ENCODE measurements around the gene PCSK7. TPM values are rescaled to one million over a fixed set of nuclear protein-coding genes. Genes with fewer than 3 reads are reported as not detected.

PCSK7 gene
- polyA plus RNA-seq, 1 experiment: 23.5 TPM

DNA sequence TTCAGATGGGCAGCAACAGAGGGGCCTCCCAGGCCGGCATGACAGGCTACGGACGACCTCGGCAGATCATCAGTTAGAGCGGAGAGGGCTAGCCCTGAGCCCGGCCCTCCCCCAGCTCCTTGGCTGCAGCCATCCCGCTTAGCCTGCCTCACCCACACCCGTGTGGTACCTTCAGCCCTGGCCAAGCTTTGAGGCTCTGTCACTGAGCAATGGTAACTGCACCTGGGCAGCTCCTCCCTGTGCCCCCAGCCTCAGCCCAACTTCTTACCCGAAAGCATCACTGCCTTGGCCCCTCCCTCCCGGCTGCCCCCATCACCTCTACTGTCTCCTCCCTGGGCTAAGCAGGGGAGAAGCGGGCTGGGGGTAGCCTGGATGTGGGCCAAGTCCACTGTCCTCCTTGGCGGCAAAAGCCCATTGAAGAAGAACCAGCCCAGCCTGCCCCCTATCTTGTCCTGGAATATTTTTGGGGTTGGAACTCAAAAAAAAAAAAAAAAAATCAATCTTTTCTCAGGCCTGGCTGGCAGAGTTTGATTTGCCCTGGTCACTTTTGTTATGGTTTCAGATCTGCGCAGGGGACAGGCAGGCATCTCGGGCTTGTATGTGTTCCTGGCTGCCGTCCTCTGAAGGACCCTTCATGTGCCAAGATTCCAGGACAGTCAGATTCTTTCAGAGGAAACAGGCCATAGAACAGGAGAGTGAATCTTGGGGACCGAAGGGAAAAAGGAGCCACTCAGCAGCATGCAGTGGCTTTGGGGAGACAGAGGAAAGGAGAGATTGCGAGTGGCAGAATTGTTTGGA is 27.4 kb downstream of the PCSK7 start:
- Histone ChIP-seq H3K27me3 (ENCODE audit: control insufficient read depth, insufficient read depth, low read length) (no peaks in the 10 kb centered on the region), H3K4me3 (ENCODE audit: low read depth, low read length) (peak overlapping the region; percentile 7; the same call in 1 of the 2 replicates), H3K27ac (ENCODE audit: low read depth, low read length) (no peak overlapping the region), H3K9me3 (ENCODE audit: control insufficient read depth, insufficient read depth, low read length) (no peaks in the 10 kb centered on the region; the same call in 1 of the 2 replicates)
- TF ChIP-seq, protein P1, sequence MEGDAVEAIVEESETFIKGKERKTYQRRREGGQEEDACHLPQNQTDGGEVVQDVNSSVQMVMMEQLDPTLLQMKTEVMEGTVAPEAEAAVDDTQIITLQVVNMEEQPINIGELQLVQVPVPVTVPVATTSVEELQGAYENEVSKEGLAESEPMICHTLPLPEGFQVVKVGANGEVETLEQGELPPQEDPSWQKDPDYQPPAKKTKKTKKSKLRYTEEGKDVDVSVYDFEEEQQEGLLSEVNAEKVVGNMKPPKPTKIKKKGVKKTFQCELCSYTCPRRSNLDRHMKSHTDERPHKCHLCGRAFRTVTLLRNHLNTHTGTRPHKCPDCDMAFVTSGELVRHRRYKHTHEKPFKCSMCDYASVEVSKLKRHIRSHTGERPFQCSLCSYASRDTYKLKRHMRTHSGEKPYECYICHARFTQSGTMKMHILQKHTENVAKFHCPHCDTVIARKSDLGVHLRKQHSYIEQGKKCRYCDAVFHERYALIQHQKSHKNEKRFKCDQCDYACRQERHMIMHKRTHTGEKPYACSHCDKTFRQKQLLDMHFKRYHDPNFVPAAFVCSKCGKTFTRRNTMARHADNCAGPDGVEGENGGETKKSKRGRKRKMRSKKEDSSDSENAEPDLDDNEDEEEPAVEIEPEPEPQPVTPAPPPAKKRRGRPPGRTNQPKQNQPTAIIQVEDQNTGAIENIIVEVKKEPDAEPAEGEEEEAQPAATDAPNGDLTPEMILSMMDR (IDR thresholded peaks at IDR 0.05; ENCODE audit: low read depth, low read length): no peak
- CTCF ChIA-PET: interaction anchor here (3.4 kb wide), 1 partner anchor 22 kb away, joined by 9 read pairs; no protein-coding TSS in a partner anchor
- no peak for DNase-seq (ENCODE audit: low read depth, low spot score)
- POLR2A ChIA-PET: interaction anchor here (0.7 to 2.3 kb wide), 3 partner anchors 14 to 17 kb away, joined by 3 to 9 read pairs (median 4); no protein-coding TSS in a partner anchor

DNA sequence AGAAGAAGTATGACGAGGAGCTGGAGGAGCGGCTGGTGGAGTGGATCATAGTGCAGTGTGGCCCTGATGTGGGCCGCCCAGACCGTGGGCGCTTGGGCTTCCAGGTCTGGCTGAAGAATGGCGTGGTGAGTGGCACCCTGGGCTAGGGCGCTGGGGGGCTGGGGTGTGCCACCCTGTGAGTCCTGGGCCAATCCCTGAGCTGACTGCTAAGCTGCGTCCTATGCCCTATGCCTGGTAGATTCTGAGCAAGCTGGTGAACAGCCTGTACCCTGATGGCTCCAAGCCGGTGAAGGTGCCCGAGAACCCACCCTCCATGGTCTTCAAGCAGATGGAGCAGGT is 28.8 kb downstream of the PCSK7 start:
- no peak for DNase-seq (ENCODE audit: low read depth, low spot score)
- POLR2A ChIA-PET: interaction anchor here (1.0 to 1.8 kb wide), 2 partner anchors 21 to 24 kb away, joined by 4 read pairs; partner anchors contain the start of gene SIDT2
- Histone ChIP-seq H3K9me3 (ENCODE audit: control insufficient read depth, insufficient read depth, low read length) (no peaks in the 10 kb centered on the region; the same call in 1 of the 2 replicates), H3K27ac (ENCODE audit: low read depth, low read length) (peak overlapping the region; percentile 52), H3K4me3 (ENCODE audit: low read depth, low read length) (peak overlapping the region; percentile 88), H3K27me3 (ENCODE audit: control insufficient read depth, insufficient read depth, low read length) (no peaks in the 10 kb centered on the region)
- CTCF ChIA-PET: interaction anchor here (3.4 kb wide), 1 partner anchor 24 kb away, joined by 9 read pairs; no protein-coding TSS in a partner anchor
- TF ChIP-seq, protein P1 (IDR thresholded peaks at IDR 0.05; ENCODE audit: low read depth, low read length): no peak

DNA sequence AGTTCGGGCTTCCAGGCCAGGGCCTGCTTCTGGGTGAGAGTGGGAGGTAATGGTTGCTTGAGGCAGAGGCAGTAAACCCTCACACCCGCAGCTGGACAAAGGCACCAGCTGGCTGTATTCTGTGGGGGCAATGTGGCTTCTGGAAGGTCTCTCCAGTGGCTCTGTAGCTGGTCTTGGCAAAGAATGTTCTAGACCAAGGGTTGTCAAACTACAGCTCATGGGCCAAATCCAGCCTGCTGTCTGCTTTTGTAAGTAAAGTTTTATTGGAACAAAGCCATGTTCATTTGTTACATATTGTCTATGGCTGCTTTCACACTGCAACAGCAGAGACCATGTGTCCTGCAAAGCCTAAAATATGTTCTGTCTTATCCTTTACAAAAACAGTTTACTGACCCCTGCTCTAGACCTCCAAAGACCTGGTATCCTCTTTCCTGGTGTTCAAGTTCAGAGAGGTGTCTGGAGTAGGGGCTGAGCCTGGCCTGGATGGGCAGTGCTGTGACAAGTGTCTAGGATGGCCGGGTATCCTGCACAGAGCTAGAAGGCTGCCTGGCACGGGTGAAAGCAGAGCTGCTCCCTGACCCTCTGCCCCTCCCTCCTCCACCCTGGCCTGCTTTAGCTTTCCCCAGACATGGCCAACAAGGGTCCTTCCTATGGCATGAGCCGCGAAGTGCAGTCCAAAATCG is 29.3 kb downstream of the PCSK7 start:
- TF ChIP-seq, protein P1 (IDR thresholded peaks at IDR 0.05; ENCODE audit: low read depth, low read length): no peak
- Histone ChIP-seq H3K27ac (ENCODE audit: low read depth, low read length) (peak overlapping the region; percentile 96), H3K9me3 (ENCODE audit: control insufficient read depth, insufficient read depth, low read length) (no peaks in the 10 kb centered on the region; the same call in 1 of the 2 replicates), H3K4me3 (ENCODE audit: low read depth, low read length) (peak overlapping the region; percentile 88), H3K27me3 (ENCODE audit: control insufficient read depth, insufficient read depth, low read length) (no peaks in the 10 kb centered on the region)
- DNase-seq (ENCODE audit: low read depth, low spot score): no peak
- POLR2A ChIA-PET: interaction anchor here (1.0 to 1.8 kb wide), 4 partner anchors 21 to 59 kb away, joined by 4 to 5 read pairs (median 4); partner anchors contain the start of genes PAFAH1B2 and SIDT2
- CTCF ChIA-PET: interaction anchor here (0.8 to 3.4 kb wide), 2 partner anchors 23 to 24 kb away, joined by 3 to 9 read pairs; no protein-coding TSS in a partner anchor

DNA sequence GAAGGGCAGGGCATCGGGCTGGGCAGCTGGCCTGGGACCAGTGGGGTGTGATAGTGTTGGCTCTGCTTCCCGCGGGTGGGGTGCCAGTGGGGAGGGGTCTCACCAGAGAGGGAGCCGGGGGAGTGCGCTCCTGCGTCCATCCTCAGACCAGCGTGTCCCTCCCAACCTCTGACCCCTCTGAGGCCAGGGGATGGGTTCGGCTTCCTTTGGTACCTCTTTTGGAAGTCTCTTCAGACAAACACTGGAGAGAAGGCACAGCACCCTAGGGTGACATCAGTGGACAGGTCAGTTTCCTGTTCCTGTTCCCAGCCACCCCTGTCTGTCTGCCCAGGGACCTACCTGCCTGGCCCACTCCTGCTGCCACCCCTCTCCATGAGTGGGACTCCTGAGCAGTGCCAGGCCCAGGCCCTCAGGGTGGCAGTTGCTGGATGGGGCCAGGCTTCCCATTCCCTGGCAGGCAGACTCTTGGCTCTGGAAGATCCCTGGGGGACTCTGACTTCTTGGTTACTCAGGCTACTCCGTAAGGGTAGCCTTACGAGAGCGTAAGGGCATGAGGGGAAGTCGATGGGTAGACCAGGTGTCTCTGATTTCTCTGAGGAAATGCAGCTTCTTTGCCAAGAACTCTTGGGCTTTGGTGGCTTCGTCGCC is 30.1 kb downstream of the PCSK7 start:
- no peaks in the 10 kb centered on the region; the same call in 1 of the 2 replicates for H3K9me3 ChIP-seq (ENCODE audit: control insufficient read depth, insufficient read depth, low read length)
- CTCF ChIA-PET: interaction anchor here (0.8 to 3.4 kb wide), 3 partner anchors 21 to 25 kb away, joined by 3 to 9 read pairs (median 3); no protein-coding TSS in a partner anchor
- no peak for DNase-seq (ENCODE audit: low read depth, low spot score)
- H3K27ac ChIP-seq (ENCODE audit: low read depth, low read length): peak overlapping the region; percentile 96
- peak overlapping the region; percentile 88 for H3K4me3 ChIP-seq (ENCODE audit: low read depth, low read length)
- POLR2A ChIA-PET: interaction anchor here (0.7 to 2.6 kb wide), 5 partner anchors 20 to 58 kb away, joined by 3 to 12 read pairs (median 4); partner anchors contain the start of genes PAFAH1B2 and SIDT2
- no peaks in the 10 kb centered on the region for H3K27me3 ChIP-seq (ENCODE audit: control insufficient read depth, insufficient read depth, low read length)
- TF ChIP-seq, protein P1 (IDR thresholded peaks at IDR 0.05; ENCODE audit: low read depth, low read length): no peak

Measured in AG04450 (cell line).